HL-60 (cell line): ENCODE results near the gene KCNAB1.

Source experiments
- DNase-seq, 2 experiments: peaks; one replicate each; pipeline ENCODE4 v3.0.0-alpha.2; 2010 to 2020; ENCODE audit warnings: low read depth in 1 of 2, low spot score in 1 of 2
- H3K27ac ChIP-seq: fragments of 250-450 bp; sonication (Bioruptor Pico); replicated peaks from 2 replicates; pipeline ENCODE4 v1.5.1; 2020; ENCODE audit warnings: mild to moderate bottlenecking, moderate library complexity
- H3K27me3 ChIP-seq: fragments of 250-450 bp; sonication (Bioruptor Pico); 2 replicates; pipeline ENCODE4 v1.5.1; 2021; ENCODE audit warnings: mild to moderate bottlenecking, moderate library complexity; ENCODE audit not compliant: insufficient read depth, poor library complexity, severe bottlenecking
- H3K4me3 ChIP-seq: replicated peaks from 2 replicates; pipeline ENCODE4 v1.5.1; 2011; ENCODE audit warnings: mild to moderate bottlenecking, control low read depth, low read length; ENCODE audit not compliant: insufficient read depth
- CTCF ChIP-seq: IDR thresholded peaks from one replicate; pipeline ENCODE4 v1.5.1; 2011; ENCODE audit warnings: low read length, control low read depth, inconsistent platforms; ENCODE audit not compliant: insufficient read depth
- GABPA ChIP-seq: IDR thresholded peaks from 2 replicates; pipeline ENCODE4 v1.6.1; 2012; ENCODE audit warnings: low read depth
- POLR2AphosphoS5 ChIP-seq: IDR thresholded peaks from 2 replicates; pipeline ENCODE4 v1.6.1; 2012; ENCODE audit warnings: low read depth
- REST ChIP-seq: IDR thresholded peaks from 2 replicates; pipeline ENCODE4 v1.6.1; 2012; ENCODE audit warnings: low read depth; ENCODE audit not compliant: insufficient replicate concordance
- SPI1 ChIP-seq: IDR thresholded peaks from 2 replicates; pipeline ENCODE4 v1.6.1; 2012; ENCODE audit warnings: low read depth, mild to moderate bottlenecking, borderline replicate concordance

The KCNAB1 gene

GRCh38 chr3:156377718-156378117, 257.3 kb downstream of the KCNAB1 start:
- Histone ChIP-seq H3K27ac (no peak overlapping the region), H3K4me3 (no peak overlapping the region), H3K27me3 (peaks cover 4% of the 10 kb centered on the region)
- DNase-seq, result no peak
- TF ChIP-seq CTCF (no peak), REST (no peak), POLR2AphosphoS5 (no peak), SPI1 (no peak), GABPA (no peak)

- H3K4me3 ChIP-seq, result no peak overlapping the region
Observed at GRCh38 chr3:156378871-156379270, 258.5 kb downstream of the KCNAB1 start.

GRCh38 chr3:156379327-156379726, 258.9 kb downstream of the KCNAB1 start:
- no peak overlapping the region for H3K27ac ChIP-seq
- H3K27me3 ChIP-seq, result peaks cover 4% of the 10 kb centered on the region
- no peak for DNase-seq
- no peak for TF ChIP-seq REST
- TF ChIP-seq POLR2AphosphoS5, result no peak
- TF ChIP-seq SPI1, result no peak
- TF ChIP-seq GABPA, result no peak
- TF ChIP-seq CTCF, result no peak
- H3K4me3 ChIP-seq, result no peak overlapping the region

More at GRCh38 chr3:156378871-156379270, 258.5 kb downstream of the KCNAB1 start:
- Histone ChIP-seq H3K27me3 (peaks cover 4% of the 10 kb centered on the region), H3K27ac (no peak overlapping the region)
- no peak for TF ChIP-seq GABPA
- TF ChIP-seq REST, result no peak
- no peak for TF ChIP-seq SPI1
- DNase-seq, result no peak
